Left colon (tissue), 2 donors: ENCODE measurements around the gene ESPL1. TPM values are rescaled to one million over a fixed set of nuclear protein-coding genes. Genes with fewer than 3 reads are reported as not detected.
A peak's percentile ranks its signal among the peaks of the same experiment; 100 is the strongest.
"Not testable (repeated sequence)": the region's sequence is repeated elsewhere in the genome, so short reads cannot be mapped to it uniquely, and the experiment has no call there.

Source experiments
- ATAC-seq: fragments of 200-7000 bp; cut with Tn5 transposase; one replicate; pipeline ENCODE4 v1.9.1; 2020; ENCODE audit warnings: mild to moderate bottlenecking, moderate library complexity
- DNase-seq, 2 donors: peaks; one replicate each; pipeline ENCODE4 v3.0.0-alpha.2; 2020
- intact Hi-C, 2 donors: fragments of 100-400 bp; cut with DNase I in 1 of 2; cut with micrococcal nuclease in 1 of 2; formaldehyde crosslinking; loops; one replicate each; pipeline versions ENCODE4 v1.11.2 to v1.14.0; 2022; cut with DNase I, micrococcal nuclease
- total RNA-seq, 2 donors: library from RNA; stranded (reverse); fragmentation: NEBNext Ultra II Directional; extraction: Animal tissue kit (Norgen Biotek cat#: 25700); gene quantifications; one replicate each; pipeline ENCODE4 v1.2.1, GENCODE V29; 2021
- donor health status: DM: no; HTN: no; CAD: no.
- donor health status: DM: yes; HTN: yes; CAD: no.

Gene ESPL1
- total RNA-seq, 2 donors from 2014 or later = 3.3 to 9.6 TPM

GRCh38 chr12:53290661-53291060 lies 22.6 kb downstream of the ESPL1 start:
- DNase-seq = no peak
- intact Hi-C loops = no loop called here
- ATAC-seq = no peak

- DNase-seq = no peak
- intact Hi-C loops = no loop called here
- ATAC-seq = no peak
Measured at GRCh38 chr12:53292426-53292825, 24.3 kb downstream of the ESPL1 start.

GRCh38 chr12:53295070-53295890 lies 27.2 kb downstream of the ESPL1 start, which contains the start of gene PFDN5:
Gene PFDN5 (plus strand): TSS chr12:53295542. CDS start chr12:53295568, 26 bp downstream.
- intact Hi-C loops = no loop called here
- ATAC-seq (peak; percentile 85), DNase-seq (peak; percentile 89 to 90)

- no peak for ATAC-seq
- intact Hi-C loops = no loop called here
- DNase-seq = no peak
Measured at GRCh38 chr12:53295891-53296219, 27.8 kb downstream of the ESPL1 start.

GRCh38 chr12:53297106-53297505 lies 29.0 kb downstream of the ESPL1 start:
- DNase-seq, ATAC-seq, intact Hi-C loops: not testable (repeated sequence)

- intact Hi-C loops = no loop called here
- DNase-seq (no peak), ATAC-seq (no peak)
Measured at GRCh38 chr12:53298164-53298563, 30.1 kb downstream of the ESPL1 start.

GRCh38 chr12:53299101-53299453 lies 31.0 kb downstream of the ESPL1 start:
- DNase-seq = no peak
- no peak for ATAC-seq
- intact Hi-C loops = no loop called here

GRCh38 chr12:53299454-53300180 lies 31.5 kb downstream of the ESPL1 start, which contains the start of gene MYG1:
Gene MYG1 (plus strand): TSS chr12:53299695. CDS start chr12:53299738, 43 bp downstream.
- ATAC-seq (peak; percentile 85), DNase-seq (peak; percentile 92)
- intact Hi-C loops = no loop called here

- ATAC-seq = no peak
- no peak for DNase-seq
- intact Hi-C loops = no loop called here
Measured at GRCh38 chr12:53300187-53300586, 32.1 kb downstream of the ESPL1 start.

- intact Hi-C loops = no loop called here
- DNase-seq (no peak), ATAC-seq (no peak)
Measured at GRCh38 chr12:53302903-53303302, 34.8 kb downstream of the ESPL1 start.

GRCh38 chr12:53306826-53307225 lies 38.7 kb downstream of the ESPL1 start:
- ATAC-seq (no peak), DNase-seq (no peak)
- intact Hi-C loops = no loop called here

- intact Hi-C loops = no loop called here
- ATAC-seq = no peak
- DNase-seq = no peak
Measured at GRCh38 chr12:53308276-53308675, 40.2 kb downstream of the ESPL1 start.

- no peak for ATAC-seq
- intact Hi-C loops = no loop called here
- no peak for DNase-seq
Measured at GRCh38 chr12:53313996-53314395, 45.9 kb downstream of the ESPL1 start.

GRCh38 chr12:53320352-53321195 lies 52.5 kb downstream of the ESPL1 start:
- ATAC-seq (no peak), DNase-seq (no peak)
- intact Hi-C loops = no loop called here

- intact Hi-C loops = no loop called here
- ATAC-seq = no peak
Measured at GRCh38 chr12:53324113-53324778, 56.1 kb downstream of the ESPL1 start.

GRCh38 chr12:53324779-53325510 lies 56.8 kb downstream of the ESPL1 start:
- ATAC-seq (peak; percentile 73), DNase-seq (peak; percentile 91 to 94)
- intact Hi-C loops = no loop called here

More at GRCh38 chr12:53324113-53324778, 56.1 kb downstream of the ESPL1 start:
- peak; percentile 41 to 46 for DNase-seq

GRCh38 chr12:53325511-53326061 lies 57.5 kb downstream of the ESPL1 start:
- intact Hi-C loops = no loop called here
- ATAC-seq (no peak), DNase-seq (peak in 1 of 2 donors; percentile 51)
